GM10847 (cell line): ENCODE data around the gene TSEN54.

Source experiments
- POLR2A ChIP-seq: IDR thresholded peaks from 2 replicates; pipeline ENCODE4 v1.6.1; 2011; ENCODE audit not compliant: insufficient read length; ENCODE audit errors: extremely low read depth

TSEN54 gene

DNA sequence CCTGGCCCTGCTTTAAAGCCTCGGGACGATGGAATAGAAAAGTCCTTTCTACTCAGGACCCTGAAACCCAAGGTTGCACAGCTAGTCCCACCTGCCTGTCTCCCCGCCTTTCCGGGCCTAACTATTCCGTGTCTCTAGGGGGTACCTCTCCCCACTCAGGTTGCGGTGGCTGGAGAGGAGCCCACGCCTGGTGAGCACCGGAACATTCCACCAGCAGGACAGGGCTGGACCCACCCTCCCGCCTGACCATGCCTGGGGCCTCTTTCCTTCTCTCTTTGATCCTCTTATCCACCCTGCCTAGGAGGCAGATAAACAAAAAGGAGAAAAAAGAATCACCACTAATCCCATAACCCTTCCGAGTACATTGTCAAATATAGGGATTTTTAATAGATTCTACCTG, 20.0 kb downstream of the TSEN54 start:
- TF ChIP-seq POLR2A = no peak

DNA sequence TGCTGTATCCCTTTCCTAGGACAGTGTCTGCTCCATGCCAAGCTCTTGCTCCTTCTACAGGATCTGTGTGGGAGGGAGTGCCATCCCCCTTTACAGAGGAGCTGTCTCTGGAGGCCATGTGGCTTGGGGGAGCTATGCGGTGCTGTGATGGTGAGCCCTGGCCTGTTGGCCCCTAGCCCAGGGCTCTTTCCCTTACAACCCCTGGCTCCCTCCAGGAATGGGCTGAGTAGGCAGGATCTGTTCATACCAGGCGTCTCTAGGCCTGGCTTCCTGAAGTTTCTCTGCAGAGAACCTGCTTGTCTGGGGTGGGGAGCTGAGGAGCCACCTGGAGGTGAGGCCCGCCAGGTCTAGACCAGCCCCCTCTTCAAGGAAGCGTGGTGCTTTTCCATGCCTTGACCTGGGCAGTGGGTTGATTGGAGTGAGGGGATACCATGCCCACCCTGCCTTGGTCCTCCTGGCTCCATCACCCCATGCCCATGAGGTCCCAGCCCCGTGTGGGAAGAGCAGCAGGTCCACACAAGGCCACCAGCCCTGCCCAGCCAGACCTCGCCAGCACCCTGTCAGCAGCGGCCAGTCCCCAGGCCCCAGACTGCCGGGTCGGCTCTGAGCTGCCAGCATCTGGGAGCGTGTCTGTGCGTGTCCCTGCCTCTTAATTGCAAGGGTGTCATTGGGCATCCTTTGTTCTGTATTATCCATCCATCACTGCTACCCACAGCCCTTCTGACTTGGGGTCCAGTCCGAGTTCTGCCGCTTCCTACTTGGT, 23.8 kb downstream of the TSEN54 start:
- TF ChIP-seq POLR2A = no peak

DNA sequence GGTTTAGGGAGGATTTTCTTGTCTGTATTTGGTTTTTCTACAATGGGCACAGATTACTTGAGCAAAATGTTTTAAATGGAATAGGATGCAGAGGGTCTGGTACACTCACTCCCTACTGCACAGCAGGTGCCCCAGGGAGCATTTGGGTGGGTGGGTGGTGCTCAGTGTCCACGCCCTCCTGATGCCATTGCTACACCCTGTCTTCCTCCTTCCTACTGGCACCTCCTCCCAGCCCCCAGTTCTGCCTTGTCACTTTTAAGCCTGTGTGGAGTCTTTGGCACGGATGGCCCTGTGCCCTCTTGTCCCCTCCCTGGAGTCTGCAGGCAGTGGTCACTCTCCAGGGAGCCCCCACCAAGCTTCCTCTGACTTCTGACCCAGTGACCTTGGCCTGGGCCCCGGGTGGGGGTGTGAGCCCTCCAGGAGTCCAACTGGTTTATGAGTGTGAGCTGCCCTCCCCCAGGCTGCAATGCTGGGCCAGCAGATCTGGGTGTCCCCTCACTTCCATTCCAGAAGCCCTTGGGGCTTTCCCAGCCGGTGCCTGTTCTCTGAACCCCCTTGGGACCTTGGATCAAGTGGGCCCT, 24.7 kb downstream of the TSEN54 start:
- TF ChIP-seq POLR2A = no peak

DNA sequence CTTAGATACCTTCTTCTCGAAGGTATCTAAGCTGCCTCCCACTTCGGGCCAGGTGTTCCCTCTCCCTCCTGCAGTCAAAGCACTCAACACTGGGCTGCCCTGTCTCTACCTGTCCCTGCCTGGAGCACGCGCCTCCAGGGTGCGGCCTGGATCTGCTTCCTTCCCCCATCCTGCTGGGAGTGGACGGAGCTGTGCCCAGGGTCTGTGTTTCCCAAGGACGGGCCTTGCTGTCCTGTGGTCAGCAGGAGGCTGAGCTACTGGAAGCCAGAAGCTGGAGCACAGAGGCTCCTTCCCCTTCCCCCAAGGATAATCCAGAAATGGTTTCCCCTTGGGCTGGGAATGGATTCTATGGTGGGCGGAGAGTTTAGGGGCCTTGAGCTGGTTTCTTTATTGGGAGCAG, 25.9 kb downstream of the TSEN54 start:
- no peak for TF ChIP-seq POLR2A

DNA sequence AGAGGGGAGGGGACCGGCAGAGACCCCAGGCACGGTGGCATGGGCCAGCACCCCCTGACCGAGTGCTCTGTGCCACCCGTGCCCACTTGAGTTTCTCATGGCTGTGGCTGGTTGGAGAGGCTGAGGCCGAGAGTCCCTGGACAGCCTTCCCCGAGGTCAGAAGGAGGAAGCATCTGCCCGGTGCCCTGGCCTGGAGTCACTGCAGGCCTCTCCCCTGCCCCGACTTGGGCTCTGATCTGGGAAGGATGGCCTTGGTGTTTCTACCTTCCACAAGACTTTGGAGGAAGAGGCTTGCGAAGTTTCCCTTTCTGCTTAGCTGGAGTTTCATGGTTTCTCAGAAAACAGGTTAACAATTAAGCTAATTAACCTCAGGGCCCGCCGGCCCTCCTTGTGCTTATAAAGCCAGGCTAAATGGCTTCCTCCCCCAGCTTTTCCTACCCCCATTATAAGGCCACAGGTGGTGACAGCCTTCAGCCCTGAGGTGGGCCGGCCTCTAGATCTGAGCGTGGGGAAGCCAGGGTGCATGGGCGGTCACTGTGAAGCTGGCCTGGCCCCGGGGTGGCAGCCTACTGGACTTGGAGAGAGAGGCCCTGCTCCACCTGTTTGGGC, 26.5 kb downstream of the TSEN54 start:
- no peak for TF ChIP-seq POLR2A

DNA sequence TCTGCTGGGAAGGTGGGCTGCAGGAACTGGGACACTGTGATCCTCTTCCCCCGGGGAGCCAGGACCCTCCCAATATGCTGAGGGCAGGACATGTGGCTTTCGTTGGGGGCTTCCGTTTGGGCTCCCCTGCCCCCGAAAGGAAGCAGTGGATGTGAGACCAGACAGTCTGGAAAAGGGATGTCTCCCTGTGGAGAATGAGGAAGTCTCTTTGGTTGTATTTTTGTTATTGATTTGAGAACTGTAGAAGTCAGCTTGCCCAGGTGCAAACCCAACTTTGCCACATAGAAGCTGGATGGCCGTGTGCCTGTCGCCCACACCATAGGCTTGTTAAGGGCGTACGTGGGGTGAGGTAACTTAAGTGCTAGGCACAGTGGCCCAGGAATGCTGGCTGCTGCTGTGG, 27.9 kb downstream of the TSEN54 start:
- TF ChIP-seq POLR2A = no peak

DNA sequence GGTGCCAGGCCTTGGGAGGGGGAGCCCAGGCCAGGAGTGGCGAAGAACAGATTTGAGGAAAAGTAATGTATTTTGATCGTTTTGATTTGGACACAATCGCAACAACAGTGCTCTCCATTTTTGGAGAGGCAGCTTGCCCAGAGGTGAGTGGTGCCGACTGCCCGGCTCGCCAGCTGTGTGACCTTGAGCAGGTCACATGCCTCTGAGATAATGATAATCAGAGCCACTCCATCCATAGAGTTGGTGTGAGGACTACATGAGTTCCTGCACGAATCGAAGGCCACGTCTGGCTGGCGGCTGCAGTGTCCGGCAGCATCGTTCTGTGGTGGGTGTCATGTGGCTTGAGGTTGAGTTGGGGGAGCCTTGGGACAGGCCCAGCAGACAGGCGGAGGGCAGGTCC, 29.9 kb downstream of the TSEN54 start:
- TF ChIP-seq POLR2A = no peak

DNA sequence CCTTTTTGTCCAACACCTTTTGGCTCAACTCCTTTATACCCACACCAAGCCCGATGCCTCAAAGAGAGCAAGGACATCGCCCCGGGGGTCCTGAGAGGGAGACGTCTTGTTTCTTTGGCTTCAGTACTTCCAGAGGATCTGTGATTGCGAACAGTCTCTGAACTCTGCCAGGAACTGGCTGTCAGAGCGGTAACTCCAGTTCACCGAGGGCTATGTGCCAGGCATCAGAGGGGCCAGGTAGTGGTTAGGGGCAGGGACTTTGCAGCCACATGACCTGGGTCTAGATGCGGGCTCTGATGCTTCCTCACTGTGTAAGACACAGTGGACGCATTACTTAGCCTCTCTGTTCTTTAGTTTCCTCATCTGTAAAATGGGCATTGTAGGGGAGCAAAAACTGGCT, 30.8 kb downstream of the TSEN54 start:
- TF ChIP-seq POLR2A = no peak

DNA sequence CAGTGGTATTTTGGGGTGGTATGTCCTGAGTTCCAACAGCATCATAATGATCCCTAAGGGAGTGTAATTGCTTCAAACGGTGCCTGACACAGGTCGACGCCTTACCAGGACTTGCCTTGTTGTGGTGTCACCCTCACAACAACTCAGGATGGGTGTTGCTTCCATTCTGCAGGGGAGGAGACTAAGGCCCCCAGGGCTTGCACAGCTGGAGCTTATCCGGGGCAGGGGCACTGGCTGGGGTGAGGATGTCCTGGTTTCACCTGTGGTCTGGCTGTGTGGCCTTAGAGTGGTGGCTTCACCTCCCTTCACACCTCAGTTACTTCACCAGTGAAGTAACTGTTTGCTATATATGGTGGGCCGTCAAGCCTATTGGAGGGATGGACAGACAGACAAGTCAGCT, 32.5 kb downstream of the TSEN54 start:
- no peak for TF ChIP-seq POLR2A

DNA sequence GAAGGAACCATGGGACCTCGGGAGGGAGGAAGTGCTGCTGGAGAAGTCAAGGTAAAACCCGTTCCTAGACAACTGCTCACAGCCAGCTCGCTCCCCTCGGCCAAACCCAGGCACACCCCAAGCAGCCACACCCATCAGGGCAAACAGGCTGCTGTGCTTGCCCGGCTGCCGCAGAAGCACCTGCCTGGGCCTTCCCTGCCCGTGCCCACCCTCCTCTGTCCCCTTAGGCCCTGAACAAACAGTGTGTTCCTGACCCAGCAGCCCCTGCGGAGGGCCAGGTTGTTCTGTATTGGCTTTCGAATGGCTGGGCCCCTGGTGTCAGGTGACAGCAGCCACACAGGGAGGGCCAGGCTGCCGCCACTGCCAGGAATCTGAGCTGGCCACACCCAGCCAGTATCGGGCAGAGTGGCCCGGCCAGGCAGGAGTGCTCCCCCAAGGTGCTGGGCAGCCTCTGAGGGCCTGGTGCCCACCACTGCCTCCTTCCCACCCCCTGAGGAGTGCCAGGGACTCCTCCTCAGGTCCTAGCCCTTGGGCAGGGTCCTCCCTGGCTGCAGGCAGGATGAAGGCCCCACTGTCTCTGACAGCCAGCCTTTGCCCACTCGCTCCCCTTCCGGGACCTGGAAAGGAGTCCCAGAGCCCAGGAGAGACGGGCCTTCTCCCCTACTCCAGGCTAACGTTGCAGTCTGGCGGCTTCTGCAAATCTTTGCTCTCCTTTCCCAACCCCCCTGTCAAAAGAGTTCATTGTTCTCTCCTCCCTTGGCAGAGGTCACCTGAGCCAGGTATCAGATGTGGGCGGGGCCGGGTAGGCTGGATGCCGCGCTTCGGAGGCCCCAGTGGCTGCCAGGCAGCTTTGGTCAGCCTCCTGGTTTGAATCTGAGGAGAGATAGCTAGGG, 33.2 kb downstream of the TSEN54 start:
- no peak for TF ChIP-seq POLR2A

DNA sequence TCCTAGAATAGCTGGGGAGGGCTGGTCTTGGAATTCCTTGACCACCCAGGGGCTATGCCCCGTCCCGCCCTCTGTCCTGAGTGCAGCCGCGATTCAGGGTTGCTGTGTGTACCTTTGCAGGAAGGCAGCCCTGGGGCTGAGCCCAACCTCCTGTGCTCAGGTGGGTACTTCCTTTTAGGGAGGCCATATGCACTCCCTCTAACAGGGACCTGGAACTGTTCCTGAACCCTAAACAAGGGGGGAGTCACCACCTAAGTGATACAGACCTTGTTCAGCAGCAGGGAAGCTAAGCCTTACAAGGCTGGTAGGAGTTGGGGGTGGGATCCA, 33.8 kb downstream of the TSEN54 start:
- TF ChIP-seq POLR2A = no peak

DNA sequence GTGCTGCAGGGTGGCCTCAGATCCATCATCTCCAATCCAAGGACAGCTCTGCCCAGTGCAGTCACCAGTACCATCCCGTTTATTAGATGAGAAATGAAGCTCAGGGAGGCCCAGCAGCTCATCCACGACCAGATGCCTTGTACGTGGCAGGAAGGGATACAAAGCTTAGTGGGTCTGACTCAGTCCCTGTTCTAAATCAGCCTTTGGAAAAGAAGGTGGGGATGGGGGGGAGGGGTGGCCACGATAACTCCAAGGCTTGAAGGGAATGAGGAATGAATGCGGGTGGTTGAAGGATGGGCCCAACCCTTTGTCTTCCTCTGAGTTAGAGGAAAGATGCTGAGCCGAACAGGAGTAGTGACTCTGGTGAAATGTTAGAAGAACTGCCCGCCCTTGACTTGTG, 34.9 kb downstream of the TSEN54 start:
- no peak for TF ChIP-seq POLR2A

DNA sequence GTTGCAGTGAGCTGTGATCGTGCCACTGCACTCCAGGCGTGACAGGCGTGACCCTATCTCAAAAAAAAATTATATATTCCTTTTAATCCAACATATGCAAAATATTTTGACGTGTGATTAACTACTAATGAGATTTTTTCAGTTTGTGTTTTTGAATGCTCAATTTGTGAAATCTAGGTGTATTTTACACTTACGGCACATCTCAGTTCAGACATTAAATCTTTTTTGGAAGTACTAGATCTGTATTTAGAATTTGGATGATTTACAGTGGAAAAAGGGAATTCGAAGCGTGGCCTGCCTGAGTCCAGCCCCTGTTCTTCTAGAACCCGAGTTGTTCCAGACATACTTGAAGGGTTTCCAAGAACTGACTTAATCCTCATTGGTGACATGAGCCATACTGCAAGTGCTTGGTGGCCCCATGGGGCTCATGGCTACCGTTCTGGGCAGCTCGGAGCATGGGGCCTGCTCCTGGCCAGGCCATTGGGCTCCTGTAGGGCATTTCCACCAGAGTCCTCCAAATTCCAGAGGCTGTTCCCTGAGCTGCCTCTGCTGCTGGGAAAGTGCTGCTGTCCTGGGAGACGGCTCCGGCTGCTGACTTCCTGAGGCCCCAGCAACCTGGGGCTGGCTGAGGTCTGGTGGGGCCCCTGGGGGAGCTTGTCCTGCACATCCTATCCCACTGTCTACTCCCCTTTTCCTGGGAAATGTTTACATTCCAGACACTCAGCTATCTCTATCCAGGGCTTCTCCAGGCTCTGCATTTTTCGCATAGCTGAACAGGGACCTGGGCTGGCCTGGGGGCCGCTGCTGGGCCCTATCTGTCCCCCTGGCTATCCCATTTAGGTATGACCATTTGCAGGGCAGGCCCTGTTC, 36.3 kb downstream of the TSEN54 start:
- TF ChIP-seq POLR2A = no peak

DNA sequence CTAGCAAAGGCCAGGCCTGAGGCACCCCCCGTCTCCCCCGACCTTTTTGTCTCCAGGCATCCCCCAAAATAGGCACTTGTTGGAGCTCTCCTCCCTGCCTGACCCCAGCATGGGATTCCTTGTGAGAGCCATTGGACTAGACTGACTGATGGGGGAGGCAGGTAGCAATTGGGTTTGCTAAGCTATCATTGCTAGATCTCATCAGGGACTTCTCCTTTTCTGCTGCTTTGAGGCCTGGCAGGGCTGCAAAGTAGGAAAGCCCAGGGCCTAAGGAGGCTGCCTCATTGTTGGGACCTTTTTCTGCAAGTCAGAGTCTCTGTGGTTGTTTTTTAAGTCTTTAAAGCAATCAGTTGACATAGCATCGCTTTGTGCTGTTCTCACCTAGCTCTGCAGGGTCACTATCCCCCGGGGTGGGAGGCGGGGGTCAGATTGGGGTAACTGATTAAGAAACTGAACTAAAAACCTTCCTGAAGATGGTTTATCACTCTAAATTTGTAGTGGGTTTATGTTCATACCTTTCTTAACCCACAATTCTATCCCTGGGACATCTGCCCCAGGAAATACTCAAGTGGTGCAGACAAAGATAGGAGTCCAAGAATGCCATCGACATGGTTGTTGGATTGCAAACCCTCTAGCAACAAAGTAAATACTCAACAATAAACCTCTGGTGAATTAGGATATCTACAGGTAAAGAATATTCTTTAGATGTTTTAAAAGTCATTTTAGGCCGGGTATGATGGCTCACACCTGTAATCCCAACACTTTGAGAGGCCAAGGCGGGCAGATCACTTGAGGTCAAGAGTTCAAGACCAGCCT, 37.2 kb downstream of the TSEN54 start:
- no peak for TF ChIP-seq POLR2A
